ENCODE measurements around the gene POLR2B. TPM values are rescaled to one million over a fixed set of nuclear protein-coding genes. Genes with fewer than 3 reads are reported as not detected.

POLR2B gene
- total RNA-seq = 172 and 186 TPM in 2 replicates

GRCh38 chr4:56978750-56979303 lies at the start of gene POLR2B:
Gene POLR2B (plus strand): TSS chr4:56978896. CDS start chr4:56978986, 90 bp downstream.

GRCh38 chr4:56977321-56978012 lies 1.2 kb upstream of the POLR2B start, which contains the start of gene NOA1:
Gene NOA1 (minus strand): TSS chr4:56977606. CDS start chr4:56977585, 21 bp downstream.

Other genes starting within 250 kb of the POLR2B start
- gene SPINK2, start 157.2 kb upstream of the POLR2B start, total RNA-seq = not detected in 2 replicates
- 38.6 and 39.6 TPM in 2 replicates for gene REST, start 71.0 kb upstream of the POLR2B start, total RNA-seq
- gene NOA1, start 1.3 kb upstream of the POLR2B start, total RNA-seq = 16.0 and 20.1 TPM in 2 replicates
- 377 and 420 TPM in 2 replicates for gene IGFBP7, start 131.5 kb downstream of the POLR2B start, total RNA-seq

All from epithelial cell of umbilical artery (primary cell).